HCT116 (cell line): ENCODE results near the gene AP5M1. TPM values are rescaled to one million over a fixed set of nuclear protein-coding genes. Genes with fewer than 3 reads are reported as not detected.

Experiments used
- ATAC-seq: fragments of 200-7000 bp; cut with Tn5 transposase; 2 replicates; pipeline ENCODE4 v1.9.1; 2020; ENCODE audit warnings: mild to moderate bottlenecking, moderate library complexity
- BruUV-seq: library from RNA; stranded (reverse); fragments of 400-500 nt; replicated peaks from 2 replicates; lab custom pipeline; 2021; lab: Mats Ljungman, UMichigan
- CTCF ChIA-PET: fragments of 300-600 bp; sonication (Branson Sonifier 250); formaldehyde crosslinking; loops from one replicate; lab custom pipeline; 2021; ENCODE audit warnings: antibody characterized with exemption; lab: Charles Lee
- POLR2A ChIA-PET: fragments of 300-600, 350-600 bp; sonication (Branson Sonifier 250); formaldehyde crosslinking; loops from one replicate; lab custom pipeline; 2021; ENCODE audit warnings: antibody characterized with exemption; lab: Charles Lee
- RAD21 ChIA-PET, 2 experiments: fragments of 300-600 bp; sonication (Branson Sonifier 250); formaldehyde crosslinking; loops; one replicate each; lab custom pipeline; 2023; ENCODE audit warnings: low total read pairs in 2 of 2; ENCODE audit not compliant: uncharacterized antibody in 2 of 2, unreplicated experiment in 2 of 2, low non-redundant PET in 1 of 2; lab: Charles Lee
- DNase-seq: peaks from one replicate; pipeline ENCODE4 v3.0.0-alpha.2; 2010; ENCODE audit warnings: low read depth, low spot score
- H2AFZ ChIP-seq: fragments of 200-600 bp; shearing (Covaris generic), sonication (generic); 2 replicates; pipeline ENCODE4 v1.6.1; 2017; ENCODE audit warnings: low read depth, mixed run types, mixed read lengths, antibody characterized with exemption, low read length; ENCODE audit not compliant: poor library complexity, severe bottlenecking
- H3K27ac ChIP-seq: 2 replicates; pipeline ENCODE4 v1.5.1; 2012; ENCODE audit warnings: low read depth, low read length
- H3K27me3 ChIP-seq: fragments of 200-600 bp; sonication (generic); 2 replicates; pipeline ENCODE4 v1.6.1; 2016; ENCODE audit warnings: mixed run types, low read length, mixed read lengths; ENCODE audit not compliant: insufficient read depth
- H3K36me3 ChIP-seq, 2 experiments: fragments of 200-500 bp in 1 of 2; fragments of 200-600 bp in 1 of 2; sonication (Bioruptor generic) in 1 of 2; sonication (generic) in 1 of 2; 2 replicates each; pipeline versions ENCODE4 v1.5.1 to v1.6.1; 2014 to 2016; ENCODE audit warnings: low read length in 2 of 2, inconsistent platforms in 1 of 2, mixed read lengths in 1 of 2, mixed run types in 1 of 2; ENCODE audit not compliant: insufficient read depth in 2 of 2, control insufficient read depth in 1 of 2
- H3K4me1 ChIP-seq, 2 experiments: fragments of 200-600 bp in 1 of 2; sonication (generic) in 1 of 2; 2 replicates each; pipeline versions ENCODE4 v1.5.1 to v1.6.1; 2012 to 2017; ENCODE audit warnings: low read length in 2 of 2, inconsistent platforms in 1 of 2, mild to moderate bottlenecking in 1 of 2, mixed read lengths in 1 of 2, mixed run types in 1 of 2, moderate library complexity in 1 of 2; ENCODE audit not compliant: insufficient read depth in 2 of 2, control insufficient read depth in 1 of 2
- H3K4me2 ChIP-seq: fragments of 200-600 bp; sonication (generic); 2 replicates; pipeline ENCODE4 v1.6.1; 2017; ENCODE audit warnings: mixed run types, low read length, mixed read lengths
- H3K4me3 ChIP-seq, 2 experiments: fragments of 200-600 bp in 1 of 2; sonication (generic) in 1 of 2; replicated peaks in 1 of 2; 2 replicates each; pipeline ENCODE4 v1.5.1; 2011 to 2016; ENCODE audit warnings: low read length in 2 of 2, control low read depth in 1 of 2, low read depth in 1 of 2, mild to moderate bottlenecking in 1 of 2, mixed read lengths in 1 of 2, mixed run types in 1 of 2
- H3K79me2 ChIP-seq: fragments of 200-600 bp; sonication (generic); 2 replicates; pipeline ENCODE4 v1.6.1; 2017; ENCODE audit warnings: mild to moderate bottlenecking, mixed run types, low read length, moderate library complexity, mixed read lengths; ENCODE audit not compliant: insufficient read depth
- H3K9ac ChIP-seq: fragments of 200-600 bp; sonication (generic); 2 replicates; pipeline ENCODE4 v1.6.1; 2016; ENCODE audit warnings: low read length, mixed read lengths
- H3K9me2 ChIP-seq: fragments of 200-600 bp; sonication (generic), shearing (Covaris generic); 2 replicates; pipeline ENCODE4 v1.6.1; 2017; ENCODE audit warnings: mixed run types, mild to moderate bottlenecking, moderate library complexity; ENCODE audit not compliant: insufficient read depth
- H3K9me3 ChIP-seq, 2 experiments: fragments of 200-500 bp in 1 of 2; fragments of 200-600 bp in 1 of 2; sonication (Bioruptor generic) in 1 of 2; sonication (generic) in 1 of 2; 2 replicates each; pipeline ENCODE4 v1.6.1; 2014 to 2017; ENCODE audit warnings: low read length in 2 of 2, mixed read lengths in 2 of 2, inconsistent platforms in 1 of 2, low read depth in 1 of 2, mild to moderate bottlenecking in 1 of 2, mixed run types in 1 of 2, moderate library complexity in 1 of 2; ENCODE audit not compliant: control insufficient read depth in 1 of 2, insufficient read depth in 1 of 2
- H4K20me1 ChIP-seq: fragments of 200-600 bp; sonication (generic), shearing (Covaris generic); 2 replicates; pipeline ENCODE4 v1.6.1; 2017; ENCODE audit warnings: mixed run types, mild to moderate bottlenecking, moderate library complexity; ENCODE audit not compliant: insufficient read depth
- ATF3 ChIP-seq: IDR thresholded peaks from 2 replicates; pipeline ENCODE4 v1.6.1; 2012
- EGR1 ChIP-seq: IDR thresholded peaks from 2 replicates; pipeline ENCODE4 v1.6.1; 2012; ENCODE audit warnings: low read depth
- ELF1 ChIP-seq: IDR thresholded peaks from 2 replicates; pipeline ENCODE4 v1.6.1; 2012; ENCODE audit warnings: low read depth, borderline replicate concordance
- FOSL1 ChIP-seq: IDR thresholded peaks from 2 replicates; pipeline ENCODE4 v1.6.1; 2012; ENCODE audit warnings: low read depth
- JUND ChIP-seq: IDR thresholded peaks from 2 replicates; pipeline ENCODE4 v1.6.1; 2012
- MAX ChIP-seq: IDR thresholded peaks from 2 replicates; pipeline ENCODE4 v1.6.1; 2012
- POLR2AphosphoS5 ChIP-seq: IDR thresholded peaks from 2 replicates; pipeline ENCODE4 v1.6.1; 2011; ENCODE audit warnings: mild to moderate bottlenecking, low read depth, low read length, moderate library complexity
- REST ChIP-seq: IDR thresholded peaks from 2 replicates; pipeline ENCODE4 v1.6.1; 2012; ENCODE audit warnings: low read depth
- SIN3A ChIP-seq: IDR thresholded peaks from 2 replicates; pipeline ENCODE4 v1.6.1; 2012; ENCODE audit warnings: low read depth
- SRF ChIP-seq: IDR thresholded peaks from 2 replicates; pipeline ENCODE4 v1.6.1; 2012; ENCODE audit warnings: low read depth
- TCF7L2 ChIP-seq: IDR thresholded peaks from 2 replicates; pipeline ENCODE4 v1.7.0; 2011; ENCODE audit warnings: borderline replicate concordance, inconsistent platforms; ENCODE audit not compliant: insufficient read depth, insufficient read length; ENCODE audit errors: extremely low read depth
- YY1 ChIP-seq: IDR thresholded peaks from 2 replicates; pipeline ENCODE4 v1.6.1; 2011; ENCODE audit warnings: low read length, low read depth, moderate library complexity, mild to moderate bottlenecking; ENCODE audit not compliant: insufficient replicate concordance; ENCODE audit errors: extremely low read depth
- ZFX ChIP-seq: fragments of 450-650 bp; IDR thresholded peaks from 2 replicates; pipeline ENCODE4 v1.6.1; 2017
- ZNF274 ChIP-seq: fragments of 200-500 bp; sonication (Bioruptor generic); IDR thresholded peaks from 2 replicates; pipeline ENCODE4 v1.6.1; 2014; ENCODE audit warnings: mild to moderate bottlenecking, low read depth, low read length, inconsistent platforms
- intact Hi-C: fragments of 100-400 bp; cut with micrococcal nuclease; formaldehyde crosslinking; loops from 2 replicates; pipeline ENCODE4 v1.10.0; 2022
- total RNA-seq: library from RNA; stranded (reverse); gene quantifications from one replicate; pipeline ENCODE4 v1.2.1, GENCODE V29; 2021; ENCODE audit not compliant: unreplicated experiment

The AP5M1 gene
- total RNA-seq, 1 experiment from 2014 or later = 25.3 TPM

GRCh38 chr14:57246933-57247657 is 21.7 kb upstream of the AP5M1 start:
- ATAC-seq (no peak), DNase-seq (no peak)
- ChIA-PET RAD21 (no interaction called here), POLR2A (no interaction called here), CTCF (no interaction called here)
- TF ChIP-seq ATF3 (no peak), ZNF274 (no peak), FOSL1 (no peak), ZFX (no peak), ELF1 (no peak), POLR2AphosphoS5 (no peak), SIN3A (no peak)
- Histone ChIP-seq H3K79me2 (peaks cover 33% of the 10 kb centered on the region), H3K9ac (no peak overlapping the region), H3K9me3 (no peaks in the 10 kb centered on the region), H3K4me3 (no peak overlapping the region), H3K9me2 (no peaks in the 10 kb centered on the region), H2AFZ (no peak overlapping the region), H3K27me3 (no peaks in the 10 kb centered on the region), H3K27ac (no peak overlapping the region), H3K36me3 (no peaks in the 10 kb centered on the region), H4K20me1 (no peaks in the 10 kb centered on the region), H3K4me1 (no peaks in the 10 kb centered on the region), H3K4me2 (no peak overlapping the region)
- no TSS peak for BruUV-seq
- intact Hi-C loops = no loop called here

GRCh38 chr14:57254884-57255283 is 13.9 kb upstream of the AP5M1 start:
- no peak for ATAC-seq
- no peaks in the 10 kb centered on the region for H3K9me3 ChIP-seq
- CTCF ChIA-PET = no interaction called here
- H3K4me1 ChIP-seq = peaks cover 13% of the 10 kb centered on the region in 2 experiments; a peak in 3 of 4 replicates
- no peak overlapping the region for H3K4me2 ChIP-seq
- no peak overlapping the region for H3K4me3 ChIP-seq
- no peak overlapping the region for H3K27ac ChIP-seq
- no peaks in the 10 kb centered on the region for H3K9me2 ChIP-seq
- no peaks in the 10 kb centered on the region for H3K27me3 ChIP-seq
- no peaks in the 10 kb centered on the region for H3K36me3 ChIP-seq
- RAD21 ChIA-PET = no interaction called here
- no peaks in the 10 kb centered on the region; the same call in 1 of the 2 replicates for H4K20me1 ChIP-seq
- H3K79me2 ChIP-seq = peaks cover 97% of the 10 kb centered on the region
- no TSS peak for BruUV-seq
- no peak overlapping the region for H2AFZ ChIP-seq
- intact Hi-C loops = no loop called here
- no peak for DNase-seq
- POLR2A ChIA-PET = no interaction called here
- no peak overlapping the region for H3K9ac ChIP-seq
- no peak for TF ChIP-seq SRF
- TF ChIP-seq TCF7L2 = no peak
- TF ChIP-seq JUND = no peak
- TF ChIP-seq ATF3 = no peak
- TF ChIP-seq EGR1 = no peak
- TF ChIP-seq MAX = no peak
- TF ChIP-seq YY1 = no peak
- TF ChIP-seq REST = no peak
- TF ChIP-seq ZFX = no peak
